ENCODE measurements around the gene AKR1B1. TPM values are rescaled to one million over a fixed set of nuclear protein-coding genes. Genes with fewer than 3 reads are reported as not detected.

The AKR1B1 gene
- total RNA-seq, 2 donors from 2014 or later: 30.5 to 75.0 TPM

DNA sequence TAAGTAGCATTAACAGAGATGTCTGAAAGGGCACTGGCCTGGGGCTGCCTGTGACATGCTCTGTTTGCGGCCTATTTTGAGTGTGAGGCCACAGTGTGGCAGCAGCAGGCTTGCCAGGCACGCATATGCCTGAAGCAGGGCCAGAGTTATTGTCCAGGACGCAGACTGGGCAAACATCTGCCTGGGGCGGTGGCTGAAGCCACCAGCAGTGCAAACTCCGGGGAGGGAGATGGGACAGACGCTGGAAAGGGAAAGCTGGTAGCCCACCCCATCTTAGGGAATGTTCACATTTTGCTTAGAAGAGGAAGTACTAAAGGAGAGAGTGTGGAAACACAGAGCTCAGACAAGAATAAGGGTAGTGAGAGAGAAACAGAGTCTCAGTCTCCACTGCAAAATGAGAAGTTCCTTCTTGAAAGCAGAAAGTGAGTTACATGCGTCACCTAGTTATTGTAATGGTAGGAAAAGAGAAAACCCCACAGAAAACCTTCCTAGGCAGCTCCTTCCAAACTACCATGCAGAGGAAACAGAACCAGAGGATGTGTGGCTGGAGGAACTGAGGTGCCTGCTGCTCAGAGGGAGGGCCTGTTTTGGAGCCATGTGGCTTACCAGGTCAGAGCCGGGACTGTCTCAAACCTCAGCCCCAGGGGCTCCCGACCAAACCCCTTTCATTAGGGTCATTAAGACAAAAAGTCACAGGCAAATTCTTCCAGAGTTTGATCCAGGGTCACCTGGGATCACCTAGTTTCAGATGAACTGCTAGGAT is 14.5 kb downstream of the AKR1B1 start:
- DNase-seq (ENCODE audit: low spot score): peak; percentile 24
- peaks cover 6 to 20% of the 10 kb centered on the region in 2 donors for H3K36me3 ChIP-seq
- no peaks in the 10 kb centered on the region for H3K9me3 ChIP-seq
- no peak for TF ChIP-seq POLR2A (IDR thresholded peaks at IDR 0.05)
- TF ChIP-seq, protein P1, sequence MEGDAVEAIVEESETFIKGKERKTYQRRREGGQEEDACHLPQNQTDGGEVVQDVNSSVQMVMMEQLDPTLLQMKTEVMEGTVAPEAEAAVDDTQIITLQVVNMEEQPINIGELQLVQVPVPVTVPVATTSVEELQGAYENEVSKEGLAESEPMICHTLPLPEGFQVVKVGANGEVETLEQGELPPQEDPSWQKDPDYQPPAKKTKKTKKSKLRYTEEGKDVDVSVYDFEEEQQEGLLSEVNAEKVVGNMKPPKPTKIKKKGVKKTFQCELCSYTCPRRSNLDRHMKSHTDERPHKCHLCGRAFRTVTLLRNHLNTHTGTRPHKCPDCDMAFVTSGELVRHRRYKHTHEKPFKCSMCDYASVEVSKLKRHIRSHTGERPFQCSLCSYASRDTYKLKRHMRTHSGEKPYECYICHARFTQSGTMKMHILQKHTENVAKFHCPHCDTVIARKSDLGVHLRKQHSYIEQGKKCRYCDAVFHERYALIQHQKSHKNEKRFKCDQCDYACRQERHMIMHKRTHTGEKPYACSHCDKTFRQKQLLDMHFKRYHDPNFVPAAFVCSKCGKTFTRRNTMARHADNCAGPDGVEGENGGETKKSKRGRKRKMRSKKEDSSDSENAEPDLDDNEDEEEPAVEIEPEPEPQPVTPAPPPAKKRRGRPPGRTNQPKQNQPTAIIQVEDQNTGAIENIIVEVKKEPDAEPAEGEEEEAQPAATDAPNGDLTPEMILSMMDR (IDR thresholded peaks at IDR 0.05): no peak
- no peaks in the 10 kb centered on the region for H3K27me3 ChIP-seq (replicated peaks; ENCODE audit: insufficient read depth)
- no peak overlapping the region for H3K4me3 ChIP-seq
- H3K4me1 ChIP-seq (replicated peaks): no peaks in the 10 kb centered on the region
- intact Hi-C loops (cut with DNase I): no loop called here
- H3K27ac ChIP-seq: no peak overlapping the region
- WGBS: 42% methylated on average over 9 of the region's 9 CpGs

DNA sequence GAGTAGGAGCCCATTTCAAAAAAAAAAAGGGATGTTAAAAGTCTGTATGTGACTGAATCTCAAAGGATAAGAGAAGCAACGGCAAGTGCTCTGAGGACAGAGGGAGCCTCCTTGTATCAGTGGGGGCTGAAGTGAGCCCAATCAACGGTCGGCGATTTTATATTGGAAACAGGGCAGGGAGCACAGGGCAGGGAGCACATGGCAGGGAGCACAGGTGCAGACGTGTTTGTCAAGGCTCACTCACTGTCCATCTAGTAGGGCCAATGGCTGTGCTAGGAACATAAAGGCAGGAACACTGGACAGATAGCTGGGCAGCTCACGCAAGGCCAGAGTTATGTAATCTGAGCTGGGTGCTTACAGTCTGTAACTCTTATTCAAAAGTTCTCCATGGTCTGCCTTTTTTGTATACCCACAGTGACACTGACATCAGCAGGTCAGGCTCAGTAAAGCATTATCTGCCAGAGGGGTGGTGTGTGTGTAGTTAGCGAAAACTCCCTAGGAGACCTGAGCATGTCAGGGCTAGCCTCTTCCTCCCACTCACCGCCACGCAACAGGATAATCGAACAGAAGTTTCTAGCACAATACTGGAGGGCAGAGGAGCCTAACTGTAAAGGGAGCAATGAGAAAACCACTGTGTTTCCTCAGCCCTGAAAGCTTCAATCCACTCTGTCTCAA is 15.4 kb downstream of the AKR1B1 start:
- H3K4me3 ChIP-seq: no peak overlapping the region
- H3K4me1 ChIP-seq (replicated peaks): no peaks in the 10 kb centered on the region
- no peaks in the 10 kb centered on the region for H3K9me3 ChIP-seq
- no peak overlapping the region for H3K27ac ChIP-seq
- 75% methylated on average over 10 of the region's 10 CpGs for WGBS
- H3K27me3 ChIP-seq (replicated peaks; ENCODE audit: insufficient read depth): no peaks in the 10 kb centered on the region
- intact Hi-C loops (cut with DNase I): no loop called here
- H3K36me3 ChIP-seq: peaks cover 6 to 20% of the 10 kb centered on the region in 2 donors
- no peak for DNase-seq (ENCODE audit: low spot score)
- TF ChIP-seq, protein P1 (IDR thresholded peaks at IDR 0.05): no peak
- TF ChIP-seq POLR2A (IDR thresholded peaks at IDR 0.05) (no peak), POLR2AphosphoS5 (IDR thresholded peaks at IDR 0.05) (no peak)

DNA sequence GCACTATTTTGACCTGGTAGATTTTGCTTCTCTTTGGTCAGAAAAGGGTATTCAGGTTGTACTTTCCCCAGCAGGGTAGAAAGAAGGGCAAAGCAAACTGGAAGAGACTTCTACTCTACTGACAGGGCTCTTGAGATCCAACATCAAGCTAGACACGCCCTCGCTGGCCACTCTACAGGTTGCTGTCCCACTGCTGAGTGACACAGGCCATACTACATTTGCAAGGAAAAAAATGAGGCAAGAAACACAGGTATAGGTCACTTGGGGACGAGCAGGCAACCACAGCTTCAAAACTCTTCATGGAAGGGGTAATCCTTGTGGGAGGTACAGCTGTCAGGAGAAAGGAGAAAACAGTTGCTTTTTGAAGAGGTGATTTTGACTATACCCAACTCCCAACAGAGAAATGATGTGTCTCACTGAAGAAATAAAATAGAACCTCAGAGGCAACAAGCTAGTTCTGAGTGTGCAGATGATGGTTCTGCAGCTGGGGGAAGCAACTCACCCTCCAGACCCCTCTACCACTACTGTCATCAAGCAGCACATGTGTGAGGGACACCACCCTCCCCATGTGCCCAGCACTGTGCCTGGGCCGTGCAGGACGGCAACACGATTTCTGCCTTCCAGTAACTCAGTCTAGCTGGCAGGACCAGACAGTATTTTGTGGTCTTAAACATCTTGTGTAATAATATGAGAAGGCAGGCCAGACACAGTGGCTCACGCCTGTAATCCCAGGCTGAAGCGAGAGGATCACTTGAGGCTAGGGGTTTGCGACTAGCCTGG is 16.3 kb downstream of the AKR1B1 start:
- intact Hi-C loops (cut with DNase I): no loop called here
- no peak overlapping the region for H3K4me3 ChIP-seq
- no peak overlapping the region for H3K27ac ChIP-seq
- 97% methylated on average over 9 of the region's 9 CpGs for WGBS
- H3K36me3 ChIP-seq: peaks cover 2 to 14% of the 10 kb centered on the region in 2 donors
- H3K9me3 ChIP-seq: no peaks in the 10 kb centered on the region
- TF ChIP-seq POLR2AphosphoS5 (IDR thresholded peaks at IDR 0.05): no peak
- TF ChIP-seq, protein P1 (IDR thresholded peaks at IDR 0.05): no peak
- TF ChIP-seq POLR2A (IDR thresholded peaks at IDR 0.05): no peak
- DNase-seq (ENCODE audit: low spot score): no peak
- no peaks in the 10 kb centered on the region for H3K4me1 ChIP-seq (replicated peaks)
- H3K27me3 ChIP-seq (replicated peaks; ENCODE audit: insufficient read depth): no peaks in the 10 kb centered on the region

DNA sequence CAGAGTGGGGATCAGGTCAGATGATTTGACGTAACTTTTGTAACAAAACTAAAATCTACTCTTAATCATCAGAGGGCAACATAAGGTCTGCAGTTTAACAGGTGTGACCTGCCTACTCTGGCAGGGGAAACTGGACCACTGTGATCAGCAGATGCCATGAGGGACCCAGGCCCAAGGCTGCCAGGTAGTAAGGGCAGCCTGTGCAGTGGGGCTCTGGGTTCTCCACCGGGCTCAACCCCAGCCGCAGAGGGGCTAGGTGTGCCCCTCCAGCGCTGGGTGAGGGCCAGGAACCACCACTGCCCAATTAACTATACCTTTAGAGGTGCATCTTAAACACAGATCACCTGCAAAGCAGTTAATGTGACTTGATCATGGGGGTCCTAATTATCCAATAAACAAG is 17.6 kb downstream of the AKR1B1 start:
- Histone ChIP-seq H3K27me3 (replicated peaks; ENCODE audit: insufficient read depth) (no peaks in the 10 kb centered on the region), H3K4me3 (no peak overlapping the region), H3K4me1 (replicated peaks) (no peaks in the 10 kb centered on the region), H3K36me3 (peaks cover 0 to 8% of the 10 kb centered on the region in 2 donors), H3K27ac (no peak overlapping the region), H3K9me3 (no peaks in the 10 kb centered on the region)
- intact Hi-C loops (cut with DNase I): no loop called here
- no peak for DNase-seq (ENCODE audit: low spot score)
- TF ChIP-seq POLR2A (IDR thresholded peaks at IDR 0.05) (no peak), POLR2AphosphoS5 (IDR thresholded peaks at IDR 0.05) (no peak)
- TF ChIP-seq, protein P1 (IDR thresholded peaks at IDR 0.05): no peak
- WGBS: 94% methylated on average over 4 of the region's 4 CpGs

Measured in prostate gland (tissue), 2 donors.